Adipocyte (in vitro differentiated cells): ENCODE measurements around the gene TRAPPC2B.

Source experiments
- DNase-seq: peaks from one replicate; pipeline ENCODE4 v3.0.0-alpha.2; 2015; ENCODE audit warnings: low read depth
- H3K27me3 ChIP-seq: replicated peaks from 2 replicates; pipeline ENCODE4 v1.7.0; 2013; ENCODE audit warnings: mild to moderate bottlenecking, low read length, moderate library complexity; ENCODE audit not compliant: control insufficient read depth, insufficient read depth
- H3K36me3 ChIP-seq: 2 replicates; pipeline ENCODE4 v1.7.0; 2013; ENCODE audit warnings: low read length, mild to moderate bottlenecking, moderate library complexity; ENCODE audit not compliant: control insufficient read depth, insufficient read depth, severe bottlenecking
- H3K4me1 ChIP-seq: 2 replicates; pipeline ENCODE4 v1.7.0; 2013; ENCODE audit warnings: mild to moderate bottlenecking, low read length, moderate library complexity; ENCODE audit not compliant: control insufficient read depth, insufficient read depth
- H3K4me3 ChIP-seq: 2 replicates; pipeline ENCODE4 v1.7.0; 2013; ENCODE audit warnings: mild to moderate bottlenecking, low read length, moderate library complexity
- H3K9ac ChIP-seq: 2 replicates; pipeline ENCODE4 v1.7.0; 2013; ENCODE audit warnings: mild to moderate bottlenecking, low read length, moderate library complexity
- H3K9me3 ChIP-seq: 2 replicates; pipeline ENCODE4 v1.7.0; 2013; ENCODE audit warnings: mild to moderate bottlenecking, low read length, moderate library complexity; ENCODE audit not compliant: control insufficient read depth

The TRAPPC2B gene

DNA sequence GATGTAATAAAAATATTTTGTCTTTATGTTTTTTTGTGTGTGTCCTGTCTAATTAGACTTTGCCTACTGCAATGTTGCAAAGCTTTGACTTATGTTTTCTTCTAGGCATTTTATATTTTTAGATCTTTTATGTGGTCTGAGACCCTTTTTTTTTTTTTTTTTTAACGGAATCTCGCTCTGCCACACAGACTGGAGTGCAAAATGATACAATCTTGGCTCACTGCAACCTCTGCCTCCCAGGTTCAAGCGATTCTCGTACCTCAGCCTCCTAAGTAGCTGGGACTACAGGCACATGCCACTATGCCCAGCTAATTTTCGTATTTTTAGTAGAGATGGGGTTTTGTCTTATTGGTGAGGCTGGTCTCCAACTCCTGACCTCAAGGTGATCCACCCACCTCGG is 20.8 kb upstream of the TRAPPC2B start:
- Histone ChIP-seq H3K36me3 (no peaks in the 10 kb centered on the region), H3K9me3 (no peaks in the 10 kb centered on the region), H3K9ac (no peak overlapping the region), H3K4me3 (no peak overlapping the region), H3K27me3 (no peaks in the 10 kb centered on the region), H3K4me1 (peaks cover 19% of the 10 kb centered on the region)
- DNase-seq: no peak

GRCh38 chr19:57348136-57348535 is 15.2 kb upstream of the TRAPPC2B start:
- peak; percentile 40 for DNase-seq
- H3K27me3 ChIP-seq: no peaks in the 10 kb centered on the region
- H3K4me1 ChIP-seq: peaks cover 45% of the 10 kb centered on the region
- H3K4me3 ChIP-seq: peak overlapping the region; percentile 48
- H3K9me3 ChIP-seq: no peaks in the 10 kb centered on the region
- H3K9ac ChIP-seq: peak overlapping the region; percentile 83
- no peaks in the 10 kb centered on the region for H3K36me3 ChIP-seq

DNA sequence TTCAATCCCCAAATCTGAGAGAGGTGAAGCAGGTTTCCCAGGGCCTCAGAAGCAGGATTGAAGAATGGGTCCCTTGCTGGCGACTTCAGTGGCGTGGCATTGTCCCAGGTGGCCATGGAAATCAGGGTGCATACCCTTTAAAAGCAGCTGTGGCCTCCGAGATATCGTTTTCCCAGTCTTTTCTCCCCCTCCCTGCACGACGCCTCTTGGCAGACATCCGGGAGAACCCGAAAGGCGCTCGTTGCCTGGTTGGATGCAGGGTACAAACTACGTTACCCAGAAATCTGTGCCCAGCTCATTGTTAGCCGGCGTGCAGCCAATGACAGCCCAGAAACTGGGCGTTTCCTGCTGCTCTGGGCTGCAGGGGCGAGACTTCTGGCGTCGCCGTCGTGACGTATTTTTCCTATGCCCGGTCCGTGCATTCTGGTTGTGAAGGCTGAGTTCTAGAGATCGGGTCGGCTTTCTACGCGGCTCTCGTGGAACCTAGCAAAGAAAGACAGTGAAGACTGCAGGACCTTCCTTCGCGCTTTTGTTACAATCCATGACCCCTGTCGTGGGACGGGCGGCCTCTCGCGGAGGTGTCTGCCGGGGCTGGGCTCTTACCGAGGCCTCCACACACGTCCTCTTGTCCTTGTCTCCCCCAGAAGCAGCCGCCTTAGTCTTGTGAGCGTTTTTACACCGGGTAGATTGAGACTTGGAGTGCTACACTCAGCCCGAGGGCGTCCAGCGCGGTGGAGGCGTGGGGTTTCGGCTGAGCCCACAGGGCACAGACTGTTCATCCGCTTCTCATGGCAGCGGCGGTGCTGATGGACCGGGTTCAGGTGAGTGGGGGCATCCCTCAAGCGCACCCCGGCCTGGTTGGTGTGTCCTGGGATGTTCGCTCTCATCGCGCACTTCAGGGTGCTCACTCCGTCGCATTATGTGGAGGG is 12.2 kb upstream of the TRAPPC2B start, which contains the start of gene ZNF304:
Gene ZNF304, plus strand, starts transcription at position 395 of the 929 bp plus-strand sequence. Its CDS starts 394 bp downstream, at position 789.
- H3K4me3 ChIP-seq: peak within 1 kb of the TSS; percentile 89
- peak; percentile 98 for DNase-seq
- no peaks in the 10 kb centered on the region for H3K9me3 ChIP-seq
- peak within 1 kb of the TSS; percentile 94 for H3K9ac ChIP-seq
- H3K27me3 ChIP-seq: no peaks in the 10 kb centered on the region
- peaks cover 33% of the 10 kb centered on the region for H3K4me1 ChIP-seq
- peaks cover 23% of the 10 kb centered on the region for H3K36me3 ChIP-seq

- peak overlapping the region; percentile 94 for H3K9ac ChIP-seq
- DNase-seq: peak; percentile 36
- H3K9me3 ChIP-seq: no peaks in the 10 kb centered on the region
- H3K27me3 ChIP-seq: no peaks in the 10 kb centered on the region
- H3K4me1 ChIP-seq: peaks cover 33% of the 10 kb centered on the region
- peak overlapping the region; percentile 89 for H3K4me3 ChIP-seq
- peaks cover 30% of the 10 kb centered on the region for H3K36me3 ChIP-seq
These were observed 11.5 kb upstream of the TRAPPC2B start for GRCh38 chr19:57351867-57352266.

DNA sequence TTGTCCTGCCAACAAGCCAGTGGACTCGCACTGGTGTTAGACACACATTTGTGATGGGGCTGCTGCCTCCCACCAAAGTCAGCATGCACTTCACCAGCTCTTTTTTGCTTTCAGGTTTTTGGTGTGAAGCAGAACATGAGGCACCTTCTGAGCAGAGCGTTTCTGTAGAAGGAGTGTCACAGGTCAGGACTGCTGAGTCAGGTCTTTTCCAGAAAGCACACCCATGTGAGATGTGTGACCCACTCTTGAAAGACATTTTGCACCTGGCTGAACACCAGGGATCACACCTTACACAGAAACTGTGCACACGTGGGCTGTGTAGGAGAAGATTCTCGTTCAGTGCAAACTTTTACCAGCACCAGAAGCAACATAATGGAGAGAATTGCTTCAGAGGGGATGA is 7.4 kb upstream of the TRAPPC2B start:
- DNase-seq: no peak
- peaks cover 57% of the 10 kb centered on the region for H3K36me3 ChIP-seq
- H3K27me3 ChIP-seq: no peaks in the 10 kb centered on the region
- no peak overlapping the region for H3K9ac ChIP-seq
- no peak overlapping the region for H3K4me3 ChIP-seq
- H3K9me3 ChIP-seq: no peaks in the 10 kb centered on the region
- H3K4me1 ChIP-seq: peaks cover 16% of the 10 kb centered on the region

DNA sequence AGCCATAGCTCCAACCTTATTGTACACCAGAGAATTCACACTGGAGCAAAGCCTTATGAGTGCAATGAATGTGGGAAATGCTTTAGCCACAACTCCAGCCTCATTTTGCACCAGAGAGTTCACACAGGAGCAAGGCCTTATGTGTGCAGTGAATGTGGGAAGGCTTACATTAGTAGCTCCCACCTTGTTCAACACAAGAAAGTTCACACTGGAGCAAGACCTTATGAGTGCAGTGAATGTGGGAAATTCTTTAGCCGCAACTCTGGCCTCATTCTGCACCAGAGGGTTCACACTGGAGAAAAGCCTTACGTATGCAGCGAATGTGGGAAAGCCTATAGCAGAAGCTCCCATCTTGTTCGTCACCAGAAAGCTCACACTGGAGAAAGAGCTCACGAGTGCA is 5.9 kb upstream of the TRAPPC2B start:
- H3K4me1 ChIP-seq: peaks cover 9% of the 10 kb centered on the region

DNA sequence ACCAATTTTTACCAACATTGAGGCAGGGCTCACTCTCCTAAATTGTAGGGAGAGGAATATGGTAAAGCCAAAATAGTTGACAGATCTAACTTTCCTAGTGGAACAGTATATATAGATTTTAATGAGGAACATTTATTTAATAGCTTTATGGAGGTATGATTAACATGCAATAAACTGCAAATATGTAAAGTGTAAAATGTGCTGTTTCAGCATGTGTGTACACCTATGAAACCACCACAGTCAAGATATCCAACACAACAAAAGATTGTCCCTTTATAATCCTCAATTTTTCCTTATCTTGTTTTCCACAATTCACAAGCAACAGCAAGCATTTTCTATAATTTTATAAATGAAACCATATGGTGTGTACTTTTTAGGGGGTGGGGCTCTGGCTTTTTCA is 4.1 kb upstream of the TRAPPC2B start:
- H3K4me1 ChIP-seq: peaks cover 10% of the 10 kb centered on the region
- no peaks in the 10 kb centered on the region for H3K27me3 ChIP-seq
- no peak overlapping the region for H3K9ac ChIP-seq
- no peak for DNase-seq
- H3K36me3 ChIP-seq: peaks cover 53% of the 10 kb centered on the region
- no peak overlapping the region for H3K4me3 ChIP-seq
- no peaks in the 10 kb centered on the region for H3K9me3 ChIP-seq

More for the DNA sequence above, 5.9 kb upstream of the TRAPPC2B start:
- H3K9ac ChIP-seq: no peak overlapping the region
- no peak for DNase-seq
- peaks cover 57% of the 10 kb centered on the region for H3K36me3 ChIP-seq
- no peak overlapping the region for H3K4me3 ChIP-seq
- no peaks in the 10 kb centered on the region for H3K9me3 ChIP-seq
- H3K27me3 ChIP-seq: no peaks in the 10 kb centered on the region

- H3K9ac ChIP-seq: peak overlapping the region; percentile 83
- H3K9me3 ChIP-seq: no peaks in the 10 kb centered on the region
- no peak for DNase-seq
- H3K36me3 ChIP-seq: peaks cover 25% of the 10 kb centered on the region
- peaks cover 19% of the 10 kb centered on the region for H3K4me1 ChIP-seq
- no peaks in the 10 kb centered on the region for H3K27me3 ChIP-seq
- H3K4me3 ChIP-seq: peak overlapping the region; percentile 80
These were observed 932 bp upstream of the TRAPPC2B start for GRCh38 chr19:57362419-57362818.

GRCh38 chr19:57363688-57364181 is 384 bp downstream of the TRAPPC2B start:
- H3K36me3 ChIP-seq: peaks cover 12% of the 10 kb centered on the region
- peak; percentile 52 for DNase-seq
- peak overlapping the region; percentile 83 for H3K9ac ChIP-seq
- H3K4me3 ChIP-seq: peak overlapping the region; percentile 80
- no peaks in the 10 kb centered on the region for H3K27me3 ChIP-seq
- H3K9me3 ChIP-seq: no peaks in the 10 kb centered on the region
- peaks cover 19% of the 10 kb centered on the region for H3K4me1 ChIP-seq

DNA sequence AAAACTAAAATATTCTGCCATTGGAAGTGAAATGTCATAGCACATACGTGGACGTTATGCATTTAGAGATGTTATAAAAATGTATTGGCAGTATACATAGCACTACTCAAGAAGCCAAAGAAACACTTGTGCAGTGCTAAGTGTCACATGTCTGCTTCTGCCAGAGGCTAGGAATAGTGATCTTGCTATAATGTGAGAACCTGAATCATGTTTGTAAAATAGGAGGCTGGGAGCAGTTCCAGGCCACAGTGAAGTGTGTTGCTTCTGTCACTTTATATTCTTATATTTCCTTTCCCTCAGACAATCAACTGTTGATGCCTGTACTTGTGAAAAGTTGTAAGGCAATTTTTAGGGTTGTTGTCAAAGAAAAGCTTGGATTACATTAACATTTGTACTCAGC is 3.4 kb downstream of the TRAPPC2B start:
- Histone ChIP-seq H3K36me3 (peaks cover 10% of the 10 kb centered on the region), H3K9me3 (no peaks in the 10 kb centered on the region), H3K9ac (no peak overlapping the region), H3K27me3 (no peaks in the 10 kb centered on the region), H3K4me3 (no peak overlapping the region), H3K4me1 (peaks cover 19% of the 10 kb centered on the region)
- DNase-seq: no peak

GRCh38 chr19:57374179-57374578 is 10.8 kb downstream of the TRAPPC2B start:
- H3K9me3 ChIP-seq: peaks cover 33% of the 10 kb centered on the region
- no peaks in the 10 kb centered on the region for H3K4me1 ChIP-seq
- peaks cover 81% of the 10 kb centered on the region for H3K36me3 ChIP-seq
- H3K9ac ChIP-seq: no peak overlapping the region
- no peak for DNase-seq
- no peak overlapping the region for H3K4me3 ChIP-seq
- H3K27me3 ChIP-seq: no peaks in the 10 kb centered on the region
